Ovary (tissue), 9 donors: ENCODE measurements around the gene DEDD2. TPM values are rescaled to one million over a fixed set of nuclear protein-coding genes. Genes with fewer than 3 reads are reported as not detected.

Source experiments
- DNase-seq, 5 donors: peaks; one replicate each; pipeline ENCODE4 v3.0.0-alpha.2; 2019 to 2020
- H3K27ac ChIP-seq, 2 donors: fragments of 200-600 bp; one replicate each; pipeline versions ENCODE4 v1.5.1 to v1.8.0; 2019 to 2022
- H3K27me3 ChIP-seq: fragments of 200-600 bp; one replicate; pipeline ENCODE4 v1.8.0; 2022
- H3K36me3 ChIP-seq: fragments of 200-600 bp; sonication (generic); one replicate; pipeline ENCODE4 v1.5.1; 2019
- H3K4me1 ChIP-seq: one replicate; pipeline ENCODE4 v1.8.1; 2013; ENCODE audit warnings: mild to moderate bottlenecking, moderate library complexity; ENCODE audit not compliant: insufficient read depth
- H3K4me3 ChIP-seq: fragments of 200-600 bp; sonication (generic); one replicate; pipeline ENCODE4 v1.5.1; 2017
- H3K9me3 ChIP-seq, 2 donors: fragments of 200-600 bp in 1 of 2; sonication (generic) in 1 of 2; one replicate each; pipeline versions ENCODE4 v1.5.1 to v1.8.1; 2013 to 2019; ENCODE audit warnings: mild to moderate bottlenecking in 1 of 2, moderate library complexity in 1 of 2
- EP300 ChIP-seq: sonication (generic); formaldehyde crosslinking; IDR thresholded peaks from one replicate; pipeline ENCODE4 v1.6.1; 2017; ENCODE audit warnings: antibody characterized with exemption
- POLR2A ChIP-seq: fragments of 450-650 bp; IDR thresholded peaks from one replicate; pipeline ENCODE4 v1.6.1; 2017; ENCODE audit warnings: antibody characterized with exemption, mild to moderate bottlenecking, moderate library complexity
- WGBS, 3 donors: extraction: QIAGEN DNeasy Blood & Tissue Kit in 1 of 3; methylation state at CpG; one replicate each; pipeline versions ENCODE4 v1.1.5 to v1.1.7; 2013 to 2017; 5-methylcytosine and 5-hydroxymethylcytosine counted together
- intact Hi-C, 4 donors: fragments of 100-400 bp; cut with DNase I; formaldehyde crosslinking; loops; one replicate each; pipeline versions ENCODE4 v1.11.0 to v1.15.1; 2022 to 2023
- polyA plus RNA-seq, 2 donors: library from polyadenylated mRNA; stranded (reverse); fragments of 200-250 nt in 1 of 2; fragments of 350-450 nt in 1 of 2; fragmentation: Illumina TruSeq in 1 of 2; extraction: RNeasy Lipid Tissue Mini Kit (QIAGEN cat#74804) in 1 of 2; gene quantifications; one replicate each; pipeline ENCODE4 v1.2.3, GENCODE V29; 2013 to 2014
- total RNA-seq, 7 donors: library from RNA; depleted of rRNA in 2 of 7; stranded (reverse); fragments of >200 nt in 2 of 7; fragmentation: NEBNext Ultra II Directional in 3 of 7; extraction: Animal tissue kit (Norgen Biotek cat#: 25700) in 3 of 7; gene quantifications; one replicate each; pipeline versions ENCODE4 v1.1.0 to v1.2.4, GENCODE V29; 2016 to 2023
- TF ChIP-seq, protein P1 (sequence below), 3 donors: fragments of 450-650 bp in 2 of 3; fragments of 200-600 bp in 1 of 3; IDR thresholded peaks; one replicate each; pipeline versions ENCODE4 v1.5.1 to v1.8.0; 2016 to 2022; ENCODE audit warnings: antibody characterized with exemption in 3 of 3, mild to moderate bottlenecking in 1 of 3
- donor health status: DM: no; HTN: no; CAD: no; lungs with moderate emphysema.
- donor health status: DM: no; HTN: no; CAD: no.
- donor health status: Bipolar disorder and iron deficiency.
- donor health status: DM: yes; HTN: yes; CAD: no.
- donor health status: DM: no; HTN: no; CAD: no.
- donor health status: DM: yes; HTN: yes; CAD: no.

The DEDD2 gene
- total and polyA plus RNA-seq, 9 donors, result 8.3 to 36.8 (median 25.1) TPM

DNA sequence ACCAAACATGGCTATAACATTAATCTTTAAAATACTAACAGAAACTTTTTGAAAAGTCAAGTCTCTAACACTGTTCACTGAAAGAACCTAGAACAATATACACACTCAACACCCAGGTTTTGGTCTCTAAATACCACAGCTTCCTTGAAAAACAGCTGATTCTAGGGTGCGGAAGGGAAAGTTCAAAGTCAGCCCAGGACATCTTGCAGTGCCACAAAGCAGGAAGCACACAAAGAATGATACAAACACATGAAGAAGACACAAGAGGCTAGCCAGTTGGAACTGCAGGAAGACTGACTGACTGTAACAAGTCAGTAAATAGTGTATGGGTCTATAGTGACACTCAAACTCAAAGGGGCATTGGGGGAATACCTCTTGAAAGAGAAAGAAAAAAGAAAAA is 4.6 kb downstream of the DEDD2 start:
- no peaks in the 10 kb centered on the region for H3K9me3 ChIP-seq
- H3K36me3 ChIP-seq, result no peaks in the 10 kb centered on the region
- no peak for DNase-seq
- H3K27ac ChIP-seq, result no peak overlapping the region
- intact Hi-C loops, result no loop called here
- 81 to 100% (median 91%) methylated on average over 1 of the region's 1 CpG for WGBS, 3 donors
- H3K4me1 ChIP-seq, result no peaks in the 10 kb centered on the region
- no peak overlapping the region for H3K4me3 ChIP-seq
- TF ChIP-seq EP300, result no peak
- TF ChIP-seq, protein P1, sequence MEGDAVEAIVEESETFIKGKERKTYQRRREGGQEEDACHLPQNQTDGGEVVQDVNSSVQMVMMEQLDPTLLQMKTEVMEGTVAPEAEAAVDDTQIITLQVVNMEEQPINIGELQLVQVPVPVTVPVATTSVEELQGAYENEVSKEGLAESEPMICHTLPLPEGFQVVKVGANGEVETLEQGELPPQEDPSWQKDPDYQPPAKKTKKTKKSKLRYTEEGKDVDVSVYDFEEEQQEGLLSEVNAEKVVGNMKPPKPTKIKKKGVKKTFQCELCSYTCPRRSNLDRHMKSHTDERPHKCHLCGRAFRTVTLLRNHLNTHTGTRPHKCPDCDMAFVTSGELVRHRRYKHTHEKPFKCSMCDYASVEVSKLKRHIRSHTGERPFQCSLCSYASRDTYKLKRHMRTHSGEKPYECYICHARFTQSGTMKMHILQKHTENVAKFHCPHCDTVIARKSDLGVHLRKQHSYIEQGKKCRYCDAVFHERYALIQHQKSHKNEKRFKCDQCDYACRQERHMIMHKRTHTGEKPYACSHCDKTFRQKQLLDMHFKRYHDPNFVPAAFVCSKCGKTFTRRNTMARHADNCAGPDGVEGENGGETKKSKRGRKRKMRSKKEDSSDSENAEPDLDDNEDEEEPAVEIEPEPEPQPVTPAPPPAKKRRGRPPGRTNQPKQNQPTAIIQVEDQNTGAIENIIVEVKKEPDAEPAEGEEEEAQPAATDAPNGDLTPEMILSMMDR (IDR thresholded peaks at IDR 0.05), result no peak
- no peak for TF ChIP-seq POLR2A
- H3K27me3 ChIP-seq, result no peaks in the 10 kb centered on the region

DNA sequence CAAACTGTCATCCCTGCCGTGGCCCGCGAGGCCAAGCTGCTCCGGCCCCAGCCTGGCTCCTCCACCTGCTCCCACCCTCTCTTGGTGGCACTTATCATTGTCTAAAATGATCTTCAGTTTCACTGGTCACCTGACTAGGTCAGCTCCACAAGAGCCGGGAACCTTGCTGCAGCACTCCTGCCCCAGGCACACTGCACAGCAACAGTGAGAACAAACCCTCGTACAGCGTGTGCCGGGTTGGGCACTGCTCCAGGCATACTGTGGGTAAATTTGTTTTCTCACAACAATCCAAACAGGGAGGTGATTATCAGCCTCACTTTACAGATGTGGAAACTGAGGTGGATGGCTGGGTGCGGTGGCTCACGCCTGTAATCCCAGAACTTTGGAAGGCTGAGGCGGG is 8.9 kb downstream of the DEDD2 start:
- Histone ChIP-seq H3K27ac (no peak overlapping the region), H3K4me1 (no peaks in the 10 kb centered on the region), H3K4me3 (no peak overlapping the region), H3K9me3 (no peaks in the 10 kb centered on the region), H3K27me3 (no peaks in the 10 kb centered on the region), H3K36me3 (no peaks in the 10 kb centered on the region)
- TF ChIP-seq, protein P1 (IDR thresholded peaks at IDR 0.05), result no peak
- no peak for TF ChIP-seq POLR2A
- TF ChIP-seq EP300, result no peak
- DNase-seq, result no peak
- intact Hi-C loops, result loop anchor here in 1 of 4 donors (2.0 kb wide), 1 partner anchor 26 kb away; no protein-coding TSS in a partner anchor
- 82 to 88% (median 85%) methylated on average over 11 of the region's 11 CpGs for WGBS, 3 donors

- TF ChIP-seq POLR2A (no peak), EP300 (no peak)
- TF ChIP-seq, protein P1 (IDR thresholded peaks at IDR 0.05), result no peak
- 73 to 82% (median 79%) methylated on average over 6 of the region's 6 CpGs for WGBS, 3 donors
- Histone ChIP-seq H3K4me3 (no peak overlapping the region), H3K9me3 (no peaks in the 10 kb centered on the region), H3K36me3 (no peaks in the 10 kb centered on the region), H3K27me3 (no peaks in the 10 kb centered on the region), H3K4me1 (no peaks in the 10 kb centered on the region), H3K27ac (no peak overlapping the region)
- intact Hi-C loops, result loop anchor here in 1 of 4 donors (2.0 kb wide), 1 partner anchor 27 kb away; no protein-coding TSS in a partner anchor
- no peak for DNase-seq
Observed at GRCh38 chr19:42207767-42208271, 9.7 kb downstream of the DEDD2 start.

DNA sequence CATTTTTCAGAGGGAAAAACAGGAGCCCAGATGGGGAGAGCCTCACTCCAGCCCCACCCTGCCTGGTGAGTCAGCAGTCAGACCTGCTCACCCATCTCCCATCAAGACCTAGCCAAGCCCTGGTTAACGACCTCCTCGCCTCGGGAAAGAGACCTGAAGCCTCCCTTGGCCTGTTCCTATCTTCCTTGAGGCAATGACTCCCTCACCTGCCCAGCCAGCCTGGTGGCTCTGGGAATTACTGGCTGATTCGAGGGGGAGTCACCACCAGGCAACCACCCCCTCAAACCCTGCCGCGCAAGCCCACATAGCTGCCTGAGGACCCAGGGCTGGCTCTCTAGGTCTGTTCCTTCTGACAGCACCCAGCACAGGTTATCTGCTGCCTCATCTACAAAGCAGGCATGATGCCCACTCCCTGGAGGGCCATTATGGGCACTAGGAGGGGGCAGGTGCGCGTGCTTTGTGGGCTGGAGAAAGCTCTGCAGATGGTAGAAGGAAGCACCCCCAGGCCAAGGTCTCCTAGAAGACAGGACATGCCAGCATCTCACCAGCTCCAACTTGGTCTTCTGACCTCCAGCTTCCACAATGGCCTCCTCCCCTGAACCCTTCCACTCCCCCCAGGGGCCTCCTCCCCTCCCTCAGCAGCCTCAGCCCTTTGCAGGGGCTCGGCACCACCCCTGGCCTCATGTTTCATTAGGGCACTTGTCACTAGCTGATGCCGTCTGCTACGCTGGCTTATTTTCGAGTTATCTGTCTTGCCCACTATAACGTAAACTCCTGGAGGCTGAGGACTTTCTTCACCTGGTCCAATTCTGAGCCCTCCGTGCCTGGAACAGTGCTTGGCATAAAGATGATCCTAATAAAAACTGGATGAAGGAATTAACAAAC is 10.4 kb downstream of the DEDD2 start:
- H3K9me3 ChIP-seq, result no peaks in the 10 kb centered on the region
- no peak overlapping the region for H3K4me3 ChIP-seq
- no peak for DNase-seq
- H3K27me3 ChIP-seq, result no peaks in the 10 kb centered on the region
- 77 to 83% (median 81%) methylated on average over 14 of the region's 14 CpGs for WGBS, 3 donors
- H3K27ac ChIP-seq, result no peak overlapping the region
- intact Hi-C loops, result no loop called here
- no peaks in the 10 kb centered on the region for H3K36me3 ChIP-seq
- TF ChIP-seq EP300 (no peak), POLR2A (no peak)
- TF ChIP-seq, protein P1 (IDR thresholded peaks at IDR 0.05), result no peak
- H3K4me1 ChIP-seq, result no peaks in the 10 kb centered on the region
